Colonic mucosa (tissue), 4 donors: ENCODE results near the gene KNSTRN. TPM values are rescaled to one million over a fixed set of nuclear protein-coding genes. Genes with fewer than 3 reads are reported as not detected.

Experiments
- DNase-seq: peaks from one replicate; pipeline ENCODE4 v3.0.0-alpha.2; 2020
- H3K27ac ChIP-seq: fragments of 200-600 bp; one replicate; pipeline ENCODE4 v1.8.0; 2021
- H3K27me3 ChIP-seq: fragments of 200-600 bp; one replicate; pipeline ENCODE4 v1.8.0; 2021
- H3K36me3 ChIP-seq: fragments of 200-600 bp; one replicate; pipeline ENCODE4 v1.8.0; 2021
- H3K4me1 ChIP-seq: fragments of 200-600 bp; one replicate; pipeline ENCODE4 v1.8.0; 2021; ENCODE audit warnings: mild to moderate bottlenecking
- H3K4me3 ChIP-seq: fragments of 200-600 bp; one replicate; pipeline ENCODE4 v1.8.0; 2021
- H3K9ac ChIP-seq, 2 donors: one replicate each; pipeline ENCODE4 v1.7.0; 2013; ENCODE audit warnings: control low read depth in 2 of 2, low read depth in 2 of 2, low read length in 2 of 2
- H3K9me3 ChIP-seq: fragments of 200-600 bp; one replicate; pipeline ENCODE4 v1.8.0; 2021
- CTCF ChIP-seq: fragments of 200-600 bp; IDR thresholded peaks from one replicate; pipeline ENCODE4 v1.8.0; 2022; ENCODE audit warnings: antibody characterized with exemption, mild to moderate bottlenecking
- intact Hi-C: fragments of 100-400 bp; cut with DNase I; formaldehyde crosslinking; loops from one replicate; pipeline ENCODE4 v1.14.1; 2022
- total RNA-seq, 2 donors: library from RNA; stranded (reverse); fragmentation: NEBNext Ultra II Directional in 1 of 2; extraction: Animal tissue kit (Norgen Biotek cat#: 25700) in 1 of 2; gene quantifications; one replicate each; pipeline ENCODE4 v1.2.1, GENCODE V29; 2021
- donor health status: healthy.
- donor health status: DM: no; HTN: no; CAD: no.
- donor health status: DM: no; HTN: no; CAD: no.

KNSTRN gene
- total RNA-seq, 2 donors from 2014 or later: 12.2 to 51.2 TPM

- peak overlapping the region; percentile 29 for H3K4me3 ChIP-seq
- intact Hi-C loops: no loop called here
Observed at GRCh38 chr15:40339621-40339945, 42.9 kb upstream of the KNSTRN start.

DNA sequence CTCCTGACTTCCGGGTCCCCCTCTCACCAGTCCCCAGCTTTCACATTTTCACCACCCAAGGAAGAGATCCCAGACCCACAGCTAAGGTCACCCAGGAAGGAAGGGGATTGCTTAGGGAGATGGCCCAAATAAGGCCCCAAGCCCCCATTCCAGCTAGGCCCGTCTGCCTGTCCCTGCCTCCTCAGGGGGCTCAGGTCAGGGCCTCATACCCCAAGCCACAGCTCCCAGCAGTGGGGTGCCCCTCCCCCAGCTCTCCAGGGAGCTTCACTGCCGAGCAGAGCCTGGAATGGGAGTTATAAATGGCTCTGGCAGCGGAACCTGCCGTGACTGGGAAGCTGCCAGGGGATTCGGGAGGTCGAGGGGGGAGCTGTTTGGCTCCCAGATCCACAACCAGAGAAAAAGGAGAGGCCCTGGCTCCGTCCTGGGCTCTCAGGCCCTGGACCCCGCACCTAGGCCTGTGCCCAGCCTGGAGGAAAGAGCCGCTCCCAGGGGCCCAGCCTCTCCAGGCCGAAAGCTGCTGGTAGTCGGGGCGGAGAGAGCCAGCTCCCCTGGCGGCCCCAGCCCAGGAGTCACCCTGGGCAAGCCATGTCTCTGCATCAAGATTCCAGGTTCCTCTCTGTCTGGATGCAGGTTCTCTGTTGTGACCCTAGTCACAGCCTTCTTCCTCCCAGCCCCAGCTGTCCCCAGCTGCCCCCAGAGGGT lies 42.3 kb upstream of the KNSTRN start:
- H3K4me3 ChIP-seq: peak overlapping the region; percentile 29
- no peak for TF ChIP-seq CTCF
- intact Hi-C loops: no loop called here
- no peaks in the 10 kb centered on the region for H3K9me3 ChIP-seq
- peaks cover 29% of the 10 kb centered on the region for H3K4me1 ChIP-seq
- peak; percentile 71 for DNase-seq
- peak overlapping the region; percentile 71 to 74 for H3K9ac ChIP-seq
- peak overlapping the region; percentile 87 for H3K27ac ChIP-seq
- H3K36me3 ChIP-seq: no peaks in the 10 kb centered on the region
- H3K27me3 ChIP-seq: no peaks in the 10 kb centered on the region

More at GRCh38 chr15:40339621-40339945, 42.9 kb upstream of the KNSTRN start:
- Histone ChIP-seq H3K4me1 (peaks cover 26% of the 10 kb centered on the region), H3K9me3 (no peaks in the 10 kb centered on the region), H3K36me3 (no peaks in the 10 kb centered on the region), H3K27ac (peak overlapping the region; percentile 87), H3K9ac (peak overlapping the region; percentile 71 to 74), H3K27me3 (no peaks in the 10 kb centered on the region)
- TF ChIP-seq CTCF: no peak
- no peak for DNase-seq

- DNase-seq: peak; percentile 99
- intact Hi-C loops: no loop called here
- TF ChIP-seq CTCF: no peak
- no peaks in the 10 kb centered on the region for H3K36me3 ChIP-seq
- peak within 1 kb of the TSS; percentile 29 for H3K4me3 ChIP-seq
- peak within 1 kb of the TSS; percentile 71 to 74 for H3K9ac ChIP-seq
- no peaks in the 10 kb centered on the region for H3K9me3 ChIP-seq
- peak within 1 kb of the TSS; percentile 87 for H3K27ac ChIP-seq
- H3K27me3 ChIP-seq: no peaks in the 10 kb centered on the region
- peaks cover 29% of the 10 kb centered on the region for H3K4me1 ChIP-seq
Observed at GRCh38 chr15:40340740-40341400, 41.7 kb upstream of the KNSTRN start, which contains the start of gene CCDC9B. CCDC9B (minus strand) TSS chr15:40340939; CDS start chr15:40340819, 120 bp downstream.

DNA sequence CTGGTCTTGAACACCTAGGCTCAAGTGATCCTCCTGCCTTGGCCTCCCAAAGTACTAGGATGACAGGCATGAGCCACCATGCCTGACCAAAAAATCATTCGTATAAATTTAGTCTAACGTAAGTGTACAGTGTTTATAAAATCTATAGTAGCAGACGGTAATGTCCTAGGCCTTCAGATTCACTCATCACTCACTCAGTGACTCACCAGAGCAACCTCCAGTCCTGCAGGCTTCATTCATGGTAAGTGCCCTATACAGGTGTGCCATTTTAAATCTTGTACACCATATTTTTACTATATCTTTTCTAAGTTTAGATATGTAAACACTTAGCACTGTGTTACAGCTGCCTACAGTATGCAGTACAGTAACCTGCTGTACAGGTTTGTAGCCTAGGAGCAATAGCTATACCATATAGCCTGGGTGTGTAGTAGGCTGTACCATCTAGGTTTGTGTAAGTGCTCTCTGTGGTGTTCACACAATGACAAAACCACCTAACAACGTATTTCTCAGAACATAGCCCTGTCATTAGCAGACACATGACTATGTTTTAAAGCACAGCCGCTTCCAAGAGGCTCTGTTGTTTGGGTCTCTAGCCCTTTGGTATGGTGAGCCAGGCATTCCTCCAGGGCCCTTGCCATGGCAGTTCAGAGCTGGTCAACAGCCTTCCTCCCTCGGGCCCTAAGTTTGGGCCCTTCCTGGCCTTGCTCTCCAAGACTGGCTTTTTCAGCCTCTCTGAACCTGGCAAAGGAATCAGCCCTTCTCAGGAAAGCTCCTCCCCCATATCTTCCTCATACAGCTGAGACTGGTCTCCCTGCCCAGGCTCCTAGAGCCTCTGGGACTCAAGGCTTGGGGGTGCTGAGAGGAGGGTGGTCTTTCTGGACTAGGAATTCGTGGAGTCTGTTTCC lies 39.9 kb upstream of the KNSTRN start:
- intact Hi-C loops: no loop called here
- Histone ChIP-seq H3K36me3 (no peaks in the 10 kb centered on the region), H3K4me3 (no peak overlapping the region), H3K27ac (peak overlapping the region; percentile 74), H3K27me3 (no peaks in the 10 kb centered on the region), H3K4me1 (peaks cover 30% of the 10 kb centered on the region), H3K9me3 (no peaks in the 10 kb centered on the region), H3K9ac (peak overlapping the region in 1 of 2 donors; percentile 99)
- no peak for DNase-seq
- TF ChIP-seq CTCF: no peak

GRCh38 chr15:40343512-40343911 lies 39.0 kb upstream of the KNSTRN start:
- Histone ChIP-seq H3K27ac (peak overlapping the region; percentile 74), H3K4me3 (no peak overlapping the region), H3K4me1 (peaks cover 30% of the 10 kb centered on the region), H3K9me3 (no peaks in the 10 kb centered on the region), H3K36me3 (no peaks in the 10 kb centered on the region), H3K9ac (peak overlapping the region; percentile 37 to 99), H3K27me3 (no peaks in the 10 kb centered on the region)
- DNase-seq: no peak
- intact Hi-C loops: no loop called here
- no peak for TF ChIP-seq CTCF
